Colonic mucosa (tissue), 4 donors: ENCODE data around the gene TAF3. TPM values are rescaled to one million over a fixed set of nuclear protein-coding genes. Genes with fewer than 3 reads are reported as not detected.
"Not testable (repeated sequence)": the region's sequence is repeated elsewhere in the genome, so short reads cannot be mapped to it uniquely, and the experiment has no call there.

Source experiments
- DNase-seq: peaks from one replicate; pipeline ENCODE4 v3.0.0-alpha.2; 2020
- H3K27ac ChIP-seq: fragments of 200-600 bp; one replicate; pipeline ENCODE4 v1.8.0; 2021
- H3K27me3 ChIP-seq: fragments of 200-600 bp; one replicate; pipeline ENCODE4 v1.8.0; 2021
- H3K36me3 ChIP-seq: fragments of 200-600 bp; one replicate; pipeline ENCODE4 v1.8.0; 2021
- H3K4me1 ChIP-seq: fragments of 200-600 bp; one replicate; pipeline ENCODE4 v1.8.0; 2021; ENCODE audit warnings: mild to moderate bottlenecking
- H3K4me3 ChIP-seq: fragments of 200-600 bp; one replicate; pipeline ENCODE4 v1.8.0; 2021
- H3K9ac ChIP-seq, 2 donors: one replicate each; pipeline ENCODE4 v1.7.0; 2013; ENCODE audit warnings: control low read depth in 2 of 2, low read depth in 2 of 2, low read length in 2 of 2
- H3K9me3 ChIP-seq: fragments of 200-600 bp; one replicate; pipeline ENCODE4 v1.8.0; 2021
- intact Hi-C: fragments of 100-400 bp; cut with DNase I; formaldehyde crosslinking; loops from one replicate; pipeline ENCODE4 v1.14.1; 2022
- total RNA-seq, 2 donors: library from RNA; stranded (reverse); fragmentation: NEBNext Ultra II Directional in 1 of 2; extraction: Animal tissue kit (Norgen Biotek cat#: 25700) in 1 of 2; gene quantifications; one replicate each; pipeline ENCODE4 v1.2.1, GENCODE V29; 2021
- TF ChIP-seq, protein P1 (sequence below): fragments of 200-600 bp; IDR thresholded peaks from one replicate; pipeline ENCODE4 v1.8.0; 2022; ENCODE audit warnings: antibody characterized with exemption, mild to moderate bottlenecking
- donor health status: healthy.
- donor health status: DM: no; HTN: no; CAD: no.
- donor health status: DM: no; HTN: no; CAD: no.

TAF3 gene
- total RNA-seq, 2 donors from 2014 or later: 4.4 to 6.3 TPM

DNA sequence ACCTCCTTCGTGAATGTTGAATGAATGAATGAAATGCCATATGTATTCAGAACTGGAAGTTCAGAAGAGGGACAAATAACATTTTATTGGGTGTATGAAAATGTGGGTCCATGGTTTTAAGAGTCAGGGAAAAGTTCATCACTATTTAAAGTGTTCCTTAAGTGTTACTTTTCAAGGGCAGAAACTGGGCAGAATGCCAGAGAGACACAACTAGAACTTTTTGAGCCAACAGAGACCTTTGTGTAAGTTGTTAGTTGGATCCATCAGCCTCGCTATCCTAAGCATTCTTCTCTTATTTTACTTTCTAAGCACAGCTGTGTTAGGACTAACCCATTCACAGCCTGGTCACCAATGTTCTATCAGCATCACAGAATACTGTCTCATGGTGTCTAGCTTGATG, 13.6 kb upstream of the TAF3 start:
- no peak for DNase-seq
- no peak overlapping the region for H3K4me3 ChIP-seq
- no peaks in the 10 kb centered on the region for H3K9me3 ChIP-seq
- H3K36me3 ChIP-seq: peaks cover 39% of the 10 kb centered on the region
- no peak overlapping the region for H3K9ac ChIP-seq
- intact Hi-C loops: no loop called here
- H3K27me3 ChIP-seq: no peaks in the 10 kb centered on the region
- TF ChIP-seq, protein P1, sequence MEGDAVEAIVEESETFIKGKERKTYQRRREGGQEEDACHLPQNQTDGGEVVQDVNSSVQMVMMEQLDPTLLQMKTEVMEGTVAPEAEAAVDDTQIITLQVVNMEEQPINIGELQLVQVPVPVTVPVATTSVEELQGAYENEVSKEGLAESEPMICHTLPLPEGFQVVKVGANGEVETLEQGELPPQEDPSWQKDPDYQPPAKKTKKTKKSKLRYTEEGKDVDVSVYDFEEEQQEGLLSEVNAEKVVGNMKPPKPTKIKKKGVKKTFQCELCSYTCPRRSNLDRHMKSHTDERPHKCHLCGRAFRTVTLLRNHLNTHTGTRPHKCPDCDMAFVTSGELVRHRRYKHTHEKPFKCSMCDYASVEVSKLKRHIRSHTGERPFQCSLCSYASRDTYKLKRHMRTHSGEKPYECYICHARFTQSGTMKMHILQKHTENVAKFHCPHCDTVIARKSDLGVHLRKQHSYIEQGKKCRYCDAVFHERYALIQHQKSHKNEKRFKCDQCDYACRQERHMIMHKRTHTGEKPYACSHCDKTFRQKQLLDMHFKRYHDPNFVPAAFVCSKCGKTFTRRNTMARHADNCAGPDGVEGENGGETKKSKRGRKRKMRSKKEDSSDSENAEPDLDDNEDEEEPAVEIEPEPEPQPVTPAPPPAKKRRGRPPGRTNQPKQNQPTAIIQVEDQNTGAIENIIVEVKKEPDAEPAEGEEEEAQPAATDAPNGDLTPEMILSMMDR: no peak
- no peaks in the 10 kb centered on the region for H3K4me1 ChIP-seq
- no peak overlapping the region for H3K27ac ChIP-seq

DNA sequence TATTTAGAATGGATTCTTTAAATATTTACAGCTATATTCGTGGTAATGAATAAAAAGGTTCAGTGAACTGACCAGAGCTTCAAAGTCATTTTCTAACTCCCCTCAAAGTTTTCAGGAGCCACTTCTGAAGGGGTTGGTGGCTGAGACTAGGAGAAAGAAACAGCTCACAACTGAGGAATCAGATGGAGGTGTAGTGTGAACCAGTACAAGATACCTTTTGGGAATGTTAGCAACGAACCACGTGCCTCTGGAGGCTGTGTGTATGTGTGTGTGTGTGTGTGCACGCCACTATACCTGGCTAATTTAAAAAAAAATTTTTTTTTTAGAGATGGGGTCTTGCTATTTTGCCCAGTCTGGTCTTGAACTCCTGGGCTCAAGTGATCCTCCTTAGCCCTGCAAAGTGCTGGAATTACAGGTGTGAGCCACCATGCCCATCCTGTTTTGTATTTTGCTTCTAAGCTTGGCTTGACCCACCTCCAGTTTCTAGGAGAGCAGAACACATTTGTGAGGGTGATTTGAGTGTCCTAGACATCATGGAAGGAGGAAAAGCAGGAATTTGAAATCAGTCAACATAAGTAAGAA, 9.5 kb upstream of the TAF3 start:
- H3K4me3 ChIP-seq: no peak overlapping the region
- TF ChIP-seq, protein P1: no peak
- H3K27me3 ChIP-seq: no peaks in the 10 kb centered on the region
- no peaks in the 10 kb centered on the region for H3K9me3 ChIP-seq
- no peak overlapping the region for H3K9ac ChIP-seq
- H3K36me3 ChIP-seq: peaks cover 18% of the 10 kb centered on the region
- intact Hi-C loops: no loop called here
- DNase-seq: no peak
- H3K4me1 ChIP-seq: no peaks in the 10 kb centered on the region
- H3K27ac ChIP-seq: no peak overlapping the region

DNA sequence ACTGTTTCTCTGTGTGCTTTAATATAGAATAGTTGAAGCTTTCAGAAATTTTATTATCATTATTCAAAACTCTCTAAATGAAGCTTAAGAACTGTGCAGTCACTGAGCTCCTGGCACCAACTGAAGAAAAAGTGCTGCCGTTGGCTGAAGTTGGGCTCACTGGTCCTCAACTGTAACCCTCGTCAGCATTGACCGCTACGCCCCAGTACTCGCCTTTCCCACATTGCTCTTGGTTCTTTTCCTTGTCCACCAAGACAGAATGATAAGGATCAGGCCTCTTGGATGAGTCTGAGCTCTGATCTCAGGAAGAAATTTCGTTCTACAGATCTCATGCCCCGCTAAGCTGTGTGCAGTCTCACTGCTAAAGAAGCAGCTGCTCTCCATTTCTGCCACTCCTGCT, 7.9 kb upstream of the TAF3 start:
- H3K27me3 ChIP-seq: no peaks in the 10 kb centered on the region
- H3K9me3 ChIP-seq: no peaks in the 10 kb centered on the region
- H3K4me3 ChIP-seq: no peak overlapping the region
- H3K36me3 ChIP-seq: peaks cover 5% of the 10 kb centered on the region
- no peaks in the 10 kb centered on the region for H3K4me1 ChIP-seq
- intact Hi-C loops: loop anchor here (10.0 kb wide), 1 partner anchor 46 kb away; no protein-coding TSS in a partner anchor
- H3K27ac ChIP-seq: no peak overlapping the region
- no peak for DNase-seq
- H3K9ac ChIP-seq: no peak overlapping the region
- TF ChIP-seq, protein P1: no peak

DNA sequence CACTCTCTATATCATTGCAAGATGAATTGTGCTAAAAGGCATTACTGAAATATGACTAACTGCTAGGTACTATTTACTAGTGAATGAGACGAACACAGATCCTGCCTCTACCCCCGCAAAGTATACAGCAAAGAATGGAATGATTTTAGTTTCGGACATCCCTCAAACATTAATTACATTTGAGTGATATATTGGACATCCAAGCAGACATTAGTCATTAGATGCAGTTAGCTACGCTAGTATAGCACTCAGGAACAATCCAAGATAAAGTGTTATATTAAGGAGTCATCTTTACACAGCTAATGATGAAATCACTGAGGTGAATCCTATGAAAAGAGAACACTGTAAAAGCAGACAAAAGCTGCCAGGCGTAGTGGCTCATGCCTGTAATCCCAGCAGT, 7.3 kb upstream of the TAF3 start:
- no peak for DNase-seq
- Histone ChIP-seq H3K4me1 (no peaks in the 10 kb centered on the region), H3K4me3 (no peak overlapping the region), H3K36me3 (no peaks in the 10 kb centered on the region), H3K9ac (no peak overlapping the region), H3K27me3 (no peaks in the 10 kb centered on the region), H3K27ac (no peak overlapping the region), H3K9me3 (no peaks in the 10 kb centered on the region)
- TF ChIP-seq, protein P1: no peak
- intact Hi-C loops: loop anchor here (10.0 kb wide), 1 partner anchor 46 kb away; no protein-coding TSS in a partner anchor

DNA sequence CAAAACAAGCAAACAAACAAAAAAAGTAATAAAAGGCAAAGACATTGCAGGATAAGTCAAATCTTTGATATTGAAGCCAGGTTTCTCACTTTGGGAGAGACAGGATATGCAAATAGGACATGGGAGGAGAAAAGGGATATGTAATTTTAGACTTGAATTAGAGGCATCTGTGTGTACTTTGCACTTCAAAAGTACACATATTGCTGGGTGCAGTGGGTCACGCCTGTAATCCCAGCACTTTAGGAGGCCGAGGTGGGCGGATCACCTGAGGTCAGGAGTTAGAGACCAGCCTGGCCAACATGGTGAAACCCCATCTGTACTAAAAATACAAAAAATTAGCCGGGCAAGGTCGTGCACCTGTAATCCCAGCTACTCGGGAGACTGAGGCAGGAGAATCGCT, 6.6 kb upstream of the TAF3 start:
- H3K4me3 ChIP-seq, H3K27ac ChIP-seq, H3K36me3 ChIP-seq, H3K27me3 ChIP-seq, H3K4me1 ChIP-seq, H3K9ac ChIP-seq, H3K9me3 ChIP-seq: not testable (repeated sequence)
- intact Hi-C loops: loop anchor here (10.0 kb wide), 1 partner anchor 47 kb away; no protein-coding TSS in a partner anchor
- DNase-seq: peak; percentile 32

DNA sequence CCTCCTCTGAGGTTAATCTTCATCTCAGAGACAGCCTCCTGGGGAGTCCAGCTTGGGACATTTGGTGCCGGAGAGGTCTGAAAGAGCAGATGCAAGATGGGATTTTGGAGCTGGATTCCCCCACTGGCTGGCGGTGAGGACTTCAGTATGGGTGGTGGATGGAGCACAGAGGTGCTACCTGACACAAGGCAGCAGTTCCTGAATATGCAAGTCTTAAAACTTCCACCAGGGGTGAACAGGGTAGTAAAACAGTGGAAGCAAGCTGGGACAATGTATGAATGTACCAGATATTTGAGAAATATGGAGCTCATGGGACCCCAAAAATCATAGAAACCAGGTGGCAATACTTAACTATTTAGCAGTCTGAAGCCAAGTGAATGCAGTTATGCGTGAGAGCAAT, 4.8 kb upstream of the TAF3 start:
- Histone ChIP-seq H3K36me3 (no peaks in the 10 kb centered on the region), H3K4me3 (no peak overlapping the region), H3K27ac (no peak overlapping the region), H3K9ac (no peak overlapping the region), H3K9me3 (no peaks in the 10 kb centered on the region), H3K27me3 (no peaks in the 10 kb centered on the region), H3K4me1 (no peaks in the 10 kb centered on the region)
- TF ChIP-seq, protein P1: no peak
- intact Hi-C loops: loop anchor here (10.0 kb wide), 1 partner anchor 49 kb away; no protein-coding TSS in a partner anchor
- DNase-seq: no peak
